K562 (cell line): ENCODE measurements around the gene LMTK2. TPM values are rescaled to one million over a fixed set of nuclear protein-coding genes. Genes with fewer than 3 reads are reported as not detected.

Experiments used
- ATAC-seq: fragments of 200-7000 bp; cut with Tn5 transposase; 3 replicates; pipeline ENCODE4 v1.9.1; 2020; ENCODE audit warnings: moderate library complexity
- BruUV-seq: library from RNA; stranded (reverse); fragments of 400-500 nt; replicated peaks from 2 replicates; lab custom pipeline; 2021; lab: Mats Ljungman, UMichigan
- CTCF ChIA-PET: fragments of 300-600 bp; formaldehyde crosslinking; extraction: SDS; loops from one replicate; lab custom pipeline; 2021; ENCODE audit warnings: low intra/inter-chr PET ratio; lab: Yijun Ruan, JAX
- POLR2A ChIA-PET: fragments of 300-600, 350-650 bp; sonication (Branson Sonifier 250); formaldehyde crosslinking; extraction: SDS; loops from one replicate; lab custom pipeline; 2021; ENCODE audit warnings: antibody characterized with exemption, inconsistent platforms; lab: Yijun Ruan, JAX
- DNase-seq, 4 experiments: peaks; one replicate each; pipeline versions ENCODE4 v3.0.0 to v3.0.0-alpha.2; 2011 to 2018; ENCODE audit warnings: low spot score in 3 of 4, mixed read lengths in 3 of 4; ENCODE audit errors: extremely low read depth in 1 of 4
- FAIRE-seq: peaks from 2 replicates; lab custom pipeline; 2011; peaks lifted over from hg19 to GRCh38; lab: Jason Lieb, UNC
- H2AFZ ChIP-seq: 2 replicates; pipeline ENCODE4 v1.6.0; 2011; ENCODE audit warnings: low read depth, low read length, control low read depth, inconsistent platforms
- H3K27ac ChIP-seq: fragments of 200-600 bp; 3 replicates; pipeline ENCODE4 v1.8.0; 2011; ENCODE audit warnings: low read depth, mild to moderate bottlenecking, control low read depth, inconsistent platforms, low read length, moderate library complexity, mixed read lengths; ENCODE audit errors: extremely low read depth
- H3K27me3 ChIP-seq, 2 experiments: fragments of 300-600 bp in 1 of 2; 2 replicates in 1 of 2; 3 replicates in 1 of 2; pipeline versions ENCODE4 v1.6.0 to v1.8.0; 2011; ENCODE audit warnings: inconsistent platforms in 2 of 2, low read length in 2 of 2, mild to moderate bottlenecking in 1 of 2, mixed read lengths in 1 of 2, moderate library complexity in 1 of 2; ENCODE audit not compliant: control insufficient read depth in 2 of 2, insufficient read depth in 2 of 2
- H3K36me3 ChIP-seq: fragments of 300-600 bp; 3 replicates; pipeline ENCODE4 v1.8.0; 2011; ENCODE audit warnings: mild to moderate bottlenecking, low read length, inconsistent platforms; ENCODE audit not compliant: control insufficient read depth, insufficient read depth
- H3K4me1 ChIP-seq, 2 experiments: fragments of 200-600 bp in 1 of 2; replicated peaks in 1 of 2; 2 replicates in 1 of 2; 3 replicates in 1 of 2; pipeline versions ENCODE4 v1.5.1 to v1.8.0; 2011; ENCODE audit warnings: inconsistent platforms in 2 of 2, low read length in 2 of 2, mild to moderate bottlenecking in 1 of 2, mixed read lengths in 1 of 2, moderate library complexity in 1 of 2; ENCODE audit not compliant: control insufficient read depth in 2 of 2, insufficient read depth in 2 of 2
- H3K4me2 ChIP-seq: 2 replicates; pipeline ENCODE4 v1.6.1; 2011; ENCODE audit warnings: low read length, control low read depth, inconsistent platforms, mixed read lengths; ENCODE audit not compliant: insufficient read depth
- H3K4me3 ChIP-seq: fragments of 200-600 bp; sonication (generic), shearing (Covaris generic); 2 replicates; pipeline ENCODE4 v1.5.1; 2016; ENCODE audit warnings: control low read depth, inconsistent platforms
- H3K79me2 ChIP-seq: fragments of 200-600 bp; 3 replicates; pipeline ENCODE4 v1.8.0; 2011; ENCODE audit warnings: low read length, inconsistent platforms; ENCODE audit not compliant: control insufficient read depth, insufficient read depth
- H3K9ac ChIP-seq, 2 experiments: 2 replicates each; pipeline versions ENCODE4 v1.6.0 to v1.6.1; 2011; ENCODE audit warnings: low read depth in 2 of 2, low read length in 2 of 2, control low read depth in 1 of 2, inconsistent platforms in 1 of 2, mild to moderate bottlenecking in 1 of 2, mixed read lengths in 1 of 2; ENCODE audit not compliant: insufficient read depth in 1 of 2
- H3K9me1 ChIP-seq: one replicate; pipeline ENCODE4 v1.6.0; 2011; ENCODE audit warnings: inconsistent platforms, mild to moderate bottlenecking, low read length, moderate library complexity; ENCODE audit not compliant: control insufficient read depth, insufficient read depth
- H3K9me3 ChIP-seq: replicated peaks from 2 replicates; pipeline ENCODE4 v1.5.1; 2011; ENCODE audit warnings: low read depth, low read length, inconsistent platforms; ENCODE audit not compliant: control insufficient read depth, insufficient read depth
- H4K20me1 ChIP-seq: replicated peaks from 2 replicates; pipeline ENCODE4 v1.6.1; 2011; ENCODE audit warnings: low read length, inconsistent platforms, mixed read lengths; ENCODE audit not compliant: control insufficient read depth, insufficient read depth
- CBX1 ChIP-seq: sonication (generic); IDR thresholded peaks from 2 replicates; pipeline ENCODE4 v1.6.1; 2016; ENCODE audit warnings: antibody characterized with exemption, low read depth, mild to moderate bottlenecking
- E2F3 ChIP-seq: fragments of 250-450 bp; sonication (Bioruptor Pico); IDR thresholded peaks from 2 replicates; pipeline ENCODE4 v1.4.0; 2020; ENCODE audit warnings: mild to moderate bottlenecking
- HOXB6 ChIP-seq: fragments of 250-450 bp; sonication (Bioruptor Pico); IDR thresholded peaks from 2 replicates; pipeline ENCODE4 v1.5.1; 2022; ENCODE audit warnings: mild to moderate bottlenecking, borderline replicate concordance
- MBD2 ChIP-seq: sonication (generic); IDR thresholded peaks from 2 replicates; pipeline ENCODE4 v1.6.1; 2016; ENCODE audit warnings: low read depth, borderline replicate concordance
- MCM3 ChIP-seq: fragments of 450-650 bp; IDR thresholded peaks from 2 replicates; pipeline ENCODE4 v1.6.1; 2016
- OTX1 ChIP-seq: fragments of 450-650 bp; formaldehyde crosslinking; IDR thresholded peaks from 2 replicates; pipeline ENCODE4 v1.4.0; 2022; ENCODE audit warnings: mild to moderate bottlenecking
- TCF7L2 ChIP-seq: fragments of 150-350 bp; IDR thresholded peaks from 2 replicates; pipeline ENCODE4 v1.6.1; 2016; ENCODE audit warnings: low read depth, mild to moderate bottlenecking, low read length, moderate library complexity
- THRAP3 ChIP-seq: fragments of 450-650 bp; IDR thresholded peaks from 2 replicates; pipeline ENCODE4 v1.6.1; 2016; ENCODE audit warnings: mild to moderate bottlenecking, inconsistent platforms, borderline replicate concordance
- TRIM24 ChIP-seq, 2 experiments: fragments of 450-650 bp; IDR thresholded peaks; 2 replicates each; pipeline ENCODE4 v1.6.1; 2016
- WHSC1 ChIP-seq: IDR thresholded peaks from one replicate; pipeline ENCODE4 v1.6.1; 2012; ENCODE audit warnings: low read length, control low read depth, inconsistent platforms
- ZNF282 ChIP-seq: sonication (generic); formaldehyde crosslinking; IDR thresholded peaks from 2 replicates; pipeline ENCODE4 v1.8.1; 2023; ENCODE audit warnings: missing genetic modification reagents
- WGBS: fragments of 100-300 bp; shearing (Covaris generic); methylation state at CpG from one replicate; pipeline ENCODE4 v1.1.6; 2016; ENCODE audit warnings: low coverage, mixed read lengths; ENCODE audit not compliant: insufficient coverage; ENCODE audit errors: missing lambda C conversion rate; 5-methylcytosine and 5-hydroxymethylcytosine counted together
- in situ Hi-C: fragments of 300-500 bp; cut with MboI; formaldehyde crosslinking; loops from 4 replicates; pipeline ENCODE4 v1.15.0; 2018; ENCODE audit warnings: inconsistent platforms, mixed read lengths
- intact Hi-C: fragments of 100-400 bp; cut with micrococcal nuclease; formaldehyde crosslinking; loops from 2 replicates; pipeline ENCODE4 v1.14.2; 2022
- polyA plus RNA-seq, 8 experiments: library from polyadenylated mRNA; depleted of rRNA in 4 of 8; stranded (reverse) in 5 of 8; unstranded in 3 of 8; fragments of >200 nt; fragmentation: Nextera tagmentation in 2 of 8; fragmentation: Illumina TruSeq in 1 of 8; extraction: Ambion mirVana in 2 of 8; extraction: Trizol in 1 of 8; gene quantifications; 2 replicates each; pipeline versions ENCODE4 v1.2.1 to v1.2.3, GENCODE V29; 2011 to 2014; ENCODE audit warnings: inconsistent platforms in 1 of 8, missing spikeins in 1 of 8
- total RNA-seq, 7 experiments: library from RNA; depleted of rRNA in 6 of 7; stranded (reverse); fragments of >200 nt in 6 of 7; fragmentation: Illumina TruSeq in 2 of 7; extraction: Trizol in 2 of 7; gene quantifications; 2 replicates each; pipeline versions ENCODE4 v1.2.1 to v1.2.3, GENCODE V29; 2011 to 2021; ENCODE audit warnings: low replicate concordance in 1 of 7
- TF ChIP-seq, protein P1 (sequence below): fragments of 250-450 bp; sonication (Bioruptor Pico); IDR thresholded peaks from 2 replicates; pipeline ENCODE4 v1.4.0; 2020; ENCODE audit warnings: mild to moderate bottlenecking, moderate library complexity
- TF ChIP-seq, protein P2 (sequence below): fragments of 450-650 bp; IDR thresholded peaks from 2 replicates; pipeline ENCODE4 v1.6.1; 2018; ENCODE audit warnings: mild to moderate bottlenecking, low read depth; ENCODE audit not compliant: partially characterized antibody
- TF ChIP-seq, protein P3 (sequence below): fragments of 250-450 bp; sonication (Bioruptor Pico); IDR thresholded peaks from 2 replicates; pipeline ENCODE4 v1.4.0; 2020; ENCODE audit warnings: mild to moderate bottlenecking, moderate library complexity, borderline replicate concordance

LMTK2 gene
- total and polyA plus RNA-seq, 9 of the 15 experiments (the other 6 are each of a cell fraction or from before 2014, with no cell fraction given): 0.78 to 16.4 (median 6.3) TPM

DNA sequence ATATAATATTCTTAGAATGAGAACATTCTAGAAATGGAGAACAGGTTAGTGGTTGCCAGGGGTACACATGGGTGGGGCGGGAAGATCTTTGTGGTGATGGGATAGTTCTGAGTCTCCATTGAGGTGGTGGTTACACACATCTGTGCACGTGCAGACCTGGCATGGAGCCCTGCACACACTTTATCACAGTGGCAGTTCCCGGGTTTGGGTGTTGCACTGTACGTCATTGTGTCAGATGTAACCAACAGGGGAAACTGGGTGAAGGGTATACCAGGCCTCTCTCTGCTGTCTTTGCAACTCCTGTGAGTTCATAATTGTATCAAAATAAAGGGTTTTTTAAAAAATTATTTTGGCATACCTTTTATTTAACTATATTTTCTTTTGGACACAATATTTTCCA is 51.1 kb downstream of the LMTK2 start:
- no TSS peak for BruUV-seq
- Histone ChIP-seq H3K27me3 (no peaks in the 10 kb centered on the region), H3K36me3 (peaks cover 32% of the 10 kb centered on the region; the same call in 2 of the 3 replicates)
- DNase-seq: no peak
- TF ChIP-seq, protein P1, sequence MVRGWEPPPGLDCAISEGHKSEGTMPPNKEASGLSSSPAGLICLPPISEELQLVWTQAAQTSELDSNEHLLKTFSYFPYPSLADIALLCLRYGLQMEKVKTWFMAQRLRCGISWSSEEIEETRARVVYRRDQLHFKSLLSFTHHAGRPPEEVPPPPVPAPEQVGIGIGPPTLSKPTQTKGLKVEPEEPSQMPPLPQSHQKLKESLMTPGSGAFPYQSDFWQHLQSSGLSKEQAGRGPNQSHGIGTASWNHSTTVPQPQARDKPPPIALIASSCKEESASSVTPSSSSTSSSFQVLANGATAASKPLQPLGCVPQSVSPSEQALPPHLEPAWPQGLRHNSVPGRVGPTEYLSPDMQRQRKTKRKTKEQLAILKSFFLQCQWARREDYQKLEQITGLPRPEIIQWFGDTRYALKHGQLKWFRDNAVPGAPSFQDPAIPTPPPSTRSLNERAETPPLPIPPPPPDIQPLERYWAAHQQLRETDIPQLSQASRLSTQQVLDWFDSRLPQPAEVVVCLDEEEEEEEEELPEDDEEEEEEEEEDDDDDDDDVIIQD: no peak
- TF ChIP-seq MCM3 (no peak), WHSC1 (no peak), TRIM24 (IDR thresholded peaks at IDR 0.05) (no peak), CBX1 (no peak), OTX1 (CRISPR knock-in tag) (no peak), THRAP3 (no peak), TCF7L2 (no peak), MBD2 (no peak), E2F3 (CRISPR knock-in tag) (no peak), ZNF282 (CRISPR knock-in tag) (no peak), HOXB6 (CRISPR knock-in tag) (no peak)
- TF ChIP-seq, protein P2, sequence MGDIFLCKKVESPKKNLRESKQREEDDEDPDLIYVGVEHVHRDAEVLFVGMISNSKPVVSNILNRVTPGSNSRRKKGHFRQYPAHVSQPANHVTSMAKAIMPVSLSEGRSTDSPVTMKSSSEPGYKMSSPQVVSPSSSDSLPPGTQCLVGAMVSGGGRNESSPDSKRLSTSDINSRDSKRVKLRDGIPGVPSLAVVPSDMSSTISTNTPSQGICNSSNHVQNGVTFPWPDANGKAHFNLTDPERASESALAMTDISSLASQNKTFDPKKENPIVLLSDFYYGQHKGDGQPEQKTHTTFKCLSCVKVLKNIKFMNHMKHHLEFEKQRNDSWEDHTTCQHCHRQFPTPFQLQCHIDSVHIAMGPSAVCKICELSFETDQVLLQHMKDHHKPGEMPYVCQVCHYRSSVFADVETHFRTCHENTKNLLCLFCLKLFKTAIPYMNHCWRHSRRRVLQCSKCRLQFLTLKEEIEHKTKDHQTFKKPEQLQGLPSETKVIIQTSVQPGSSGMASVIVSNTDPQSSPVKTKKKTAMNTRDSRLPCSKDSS: no peak
- TF ChIP-seq, protein P3, sequence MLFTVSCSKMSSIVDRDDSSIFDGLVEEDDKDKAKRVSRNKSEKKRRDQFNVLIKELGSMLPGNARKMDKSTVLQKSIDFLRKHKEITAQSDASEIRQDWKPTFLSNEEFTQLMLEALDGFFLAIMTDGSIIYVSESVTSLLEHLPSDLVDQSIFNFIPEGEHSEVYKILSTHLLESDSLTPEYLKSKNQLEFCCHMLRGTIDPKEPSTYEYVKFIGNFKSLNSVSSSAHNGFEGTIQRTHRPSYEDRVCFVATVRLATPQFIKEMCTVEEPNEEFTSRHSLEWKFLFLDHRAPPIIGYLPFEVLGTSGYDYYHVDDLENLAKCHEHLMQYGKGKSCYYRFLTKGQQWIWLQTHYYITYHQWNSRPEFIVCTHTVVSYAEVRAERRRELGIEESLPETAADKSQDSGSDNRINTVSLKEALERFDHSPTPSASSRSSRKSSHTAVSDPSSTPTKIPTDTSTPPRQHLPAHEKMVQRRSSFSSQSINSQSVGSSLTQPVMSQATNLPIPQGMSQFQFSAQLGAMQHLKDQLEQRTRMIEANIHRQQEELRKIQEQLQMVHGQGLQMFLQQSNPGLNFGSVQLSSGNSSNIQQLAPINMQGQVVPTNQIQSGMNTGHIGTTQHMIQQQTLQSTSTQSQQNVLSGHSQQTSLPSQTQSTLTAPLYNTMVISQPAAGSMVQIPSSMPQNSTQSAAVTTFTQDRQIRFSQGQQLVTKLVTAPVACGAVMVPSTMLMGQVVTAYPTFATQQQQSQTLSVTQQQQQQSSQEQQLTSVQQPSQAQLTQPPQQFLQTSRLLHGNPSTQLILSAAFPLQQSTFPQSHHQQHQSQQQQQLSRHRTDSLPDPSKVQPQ (CRISPR knock-in tag): no peak
- TF ChIP-seq, all 486 proteins: peak for 0
- in situ Hi-C loops (no loop called here), intact Hi-C loops (no loop called here)
- H2AFZ ChIP-seq: no peak overlapping the region
- H3K9me1 ChIP-seq: no peaks in the 10 kb centered on the region
- no peaks in the 10 kb centered on the region for H3K9me3 ChIP-seq
- H3K4me3 ChIP-seq: no peak overlapping the region
- H3K4me2 ChIP-seq: no peak overlapping the region
- H3K27ac ChIP-seq: no peak overlapping the region
- WGBS: 90% methylated on average over 4 of the region's 4 CpGs
- no peaks in the 10 kb centered on the region for H3K4me1 ChIP-seq
- no peak for FAIRE-seq
- no peaks in the 10 kb centered on the region for H3K79me2 ChIP-seq
- no peaks in the 10 kb centered on the region for H4K20me1 ChIP-seq
- ChIA-PET CTCF (no interaction called here), POLR2A (interaction anchor here (0.8 kb wide), 1 partner anchor 11 kb away, joined by 3 read pairs; no protein-coding TSS in a partner anchor)
- H3K9ac ChIP-seq: no peak overlapping the region
- ATAC-seq: no peak
